M059J (cell line): ENCODE results near the gene CARM1. TPM values are rescaled to one million over a fixed set of nuclear protein-coding genes. Genes with fewer than 3 reads are reported as not detected.
"Not testable (repeated sequence)": the region's sequence is repeated elsewhere in the genome, so short reads cannot be mapped to it uniquely, and the experiment has no call there.

Experiments
- DNase-seq: peaks from one replicate; pipeline ENCODE4 v3.0.0-alpha.2; 2012; ENCODE audit warnings: low read depth
- total RNA-seq: library from RNA; depleted of rRNA; stranded (reverse); fragments of >200 nt; shearing (Covaris generic); gene quantifications from 2 replicates; pipeline ENCODE4 v1.2.3, GENCODE V29; 2014

Gene CARM1
- total RNA-seq, 1 experiment from 2014 or later, result 24.1 TPM

- DNase-seq, result no peak
These were observed 1.3 kb downstream of the CARM1 start for GRCh38 chr19:10872546-10873107.

GRCh38 chr19:10874024-10874423 lies 2.7 kb downstream of the CARM1 start:
- no peak for DNase-seq

GRCh38 chr19:10876459-10877240 lies 5.3 kb downstream of the CARM1 start:
- DNase-seq, result no peak

GRCh38 chr19:10877608-10878007 lies 6.3 kb downstream of the CARM1 start:
- not testable (repeated sequence) for DNase-seq

GRCh38 chr19:10878253-10878652 lies 6.9 kb downstream of the CARM1 start:
- no peak for DNase-seq

DNA sequence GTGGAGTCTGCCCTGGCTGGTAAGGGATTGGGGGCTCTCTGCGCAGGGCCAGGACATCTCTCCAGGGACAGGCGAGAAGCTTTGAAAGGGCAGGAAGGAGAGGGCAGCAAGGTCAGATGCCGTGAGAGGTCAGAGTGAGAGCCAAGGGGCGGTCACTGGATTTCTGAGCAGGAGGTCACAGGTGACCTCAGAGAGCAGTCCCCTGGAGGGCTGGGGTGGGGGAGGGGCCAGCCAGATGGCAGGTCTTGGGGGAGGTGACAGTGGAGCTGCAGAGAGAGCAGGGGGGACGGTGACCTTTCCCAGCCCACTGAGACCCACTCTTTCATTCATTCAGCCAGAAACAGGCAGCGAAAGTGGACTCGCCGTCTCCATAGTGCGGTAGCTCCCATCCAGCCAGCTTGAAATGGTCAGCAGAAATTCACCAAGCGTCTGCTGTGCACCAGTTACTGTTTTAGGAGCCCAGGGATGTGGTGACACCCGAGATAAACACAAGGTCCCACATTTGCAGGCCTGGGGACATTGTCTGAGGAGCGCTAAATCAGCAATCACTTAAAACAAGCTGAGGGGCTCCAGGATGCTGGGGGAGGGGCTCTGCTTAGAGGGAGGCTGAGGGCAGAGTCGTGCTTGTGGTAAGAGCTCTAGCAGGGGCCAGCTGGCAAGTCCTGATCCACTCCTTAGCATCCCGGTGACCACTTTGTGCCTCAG lies 10.2 kb downstream of the CARM1 start:
- no peak for DNase-seq

DNA sequence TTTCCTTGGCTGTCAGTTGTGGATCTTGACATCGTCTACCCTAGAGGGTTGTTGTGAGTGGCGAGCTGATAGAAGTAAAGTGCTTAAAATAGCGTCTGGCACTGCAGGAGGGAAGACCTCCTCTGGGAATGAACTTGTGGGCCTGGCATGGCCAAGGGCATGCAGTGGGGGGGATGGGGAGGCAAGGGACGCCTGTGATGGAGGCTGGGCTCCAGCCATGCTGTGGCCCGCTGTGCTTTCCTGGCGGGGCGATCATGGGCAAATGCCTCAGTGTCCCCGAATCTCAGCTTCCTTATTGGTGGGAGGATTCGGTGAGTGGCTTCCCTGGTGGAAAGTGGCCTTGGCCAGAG lies 10.7 kb downstream of the CARM1 start:
- DNase-seq, result no peak

DNA sequence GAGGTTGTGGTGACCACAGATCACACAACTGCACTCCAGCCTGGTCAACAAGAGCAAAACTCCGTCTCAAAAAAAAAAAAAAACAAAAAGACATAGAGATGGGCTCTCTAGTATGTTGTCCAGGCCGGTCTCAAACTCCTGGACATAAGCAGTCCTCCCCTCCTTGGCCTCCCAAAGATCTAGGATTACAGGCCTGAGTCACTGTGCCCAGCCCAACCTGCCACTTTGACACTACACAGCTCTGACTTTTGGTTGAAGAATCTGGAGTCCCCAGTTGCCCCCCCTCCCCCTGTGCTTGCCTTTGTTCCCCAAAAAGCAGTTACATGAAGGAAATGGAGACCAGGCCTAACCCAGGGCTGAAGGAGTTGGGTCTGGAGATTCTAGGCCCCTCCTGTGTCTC lies 12.9 kb downstream of the CARM1 start:
- peak; percentile 81 for DNase-seq

DNA sequence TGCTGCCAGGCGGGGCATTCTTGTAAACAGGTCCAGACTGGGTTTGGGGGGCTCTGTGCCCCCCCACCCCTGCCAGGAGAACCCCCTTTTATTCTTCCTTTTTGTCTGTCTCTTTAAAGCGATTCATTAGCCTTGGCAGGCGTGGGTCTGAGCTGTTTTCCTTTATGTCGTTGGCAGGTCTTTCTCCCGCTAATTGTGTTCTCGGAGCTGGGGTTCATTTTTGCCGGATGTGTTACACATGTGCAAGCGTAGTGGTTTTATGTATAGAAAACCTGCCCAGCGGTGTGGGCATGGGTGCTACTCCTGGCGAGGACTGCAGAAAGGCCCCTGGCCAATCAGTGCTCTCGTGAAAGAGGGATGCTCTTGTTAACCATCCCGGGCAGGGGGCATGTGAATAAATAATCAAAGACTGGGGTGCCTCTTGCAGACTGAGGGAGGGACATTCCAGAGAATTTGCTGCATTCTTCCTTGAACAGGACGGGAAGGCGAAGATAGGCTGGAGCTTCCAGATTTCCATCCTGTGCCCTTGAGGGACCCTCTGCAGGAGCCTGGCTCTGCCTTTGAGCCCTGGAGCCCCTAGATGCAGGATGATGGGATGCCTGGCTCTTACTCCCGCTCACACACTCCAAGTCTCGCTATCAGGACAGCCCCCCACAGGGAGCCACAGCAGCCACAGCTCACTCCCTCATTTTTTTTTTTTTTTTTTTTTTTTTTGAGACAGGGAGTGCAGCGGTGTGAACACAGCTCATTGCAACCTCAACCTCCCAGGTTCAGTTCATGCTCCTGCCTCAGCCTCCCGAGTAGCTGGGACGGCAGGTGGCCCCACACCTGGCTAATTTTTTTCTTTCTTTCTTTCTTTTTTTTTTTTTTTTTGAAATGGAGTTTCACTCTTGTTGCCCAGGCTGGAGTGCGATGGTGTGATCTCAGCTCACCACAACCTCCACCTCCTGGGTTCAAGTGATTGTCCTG lies 14.1 kb downstream of the CARM1 start:
- no peak for DNase-seq

DNA sequence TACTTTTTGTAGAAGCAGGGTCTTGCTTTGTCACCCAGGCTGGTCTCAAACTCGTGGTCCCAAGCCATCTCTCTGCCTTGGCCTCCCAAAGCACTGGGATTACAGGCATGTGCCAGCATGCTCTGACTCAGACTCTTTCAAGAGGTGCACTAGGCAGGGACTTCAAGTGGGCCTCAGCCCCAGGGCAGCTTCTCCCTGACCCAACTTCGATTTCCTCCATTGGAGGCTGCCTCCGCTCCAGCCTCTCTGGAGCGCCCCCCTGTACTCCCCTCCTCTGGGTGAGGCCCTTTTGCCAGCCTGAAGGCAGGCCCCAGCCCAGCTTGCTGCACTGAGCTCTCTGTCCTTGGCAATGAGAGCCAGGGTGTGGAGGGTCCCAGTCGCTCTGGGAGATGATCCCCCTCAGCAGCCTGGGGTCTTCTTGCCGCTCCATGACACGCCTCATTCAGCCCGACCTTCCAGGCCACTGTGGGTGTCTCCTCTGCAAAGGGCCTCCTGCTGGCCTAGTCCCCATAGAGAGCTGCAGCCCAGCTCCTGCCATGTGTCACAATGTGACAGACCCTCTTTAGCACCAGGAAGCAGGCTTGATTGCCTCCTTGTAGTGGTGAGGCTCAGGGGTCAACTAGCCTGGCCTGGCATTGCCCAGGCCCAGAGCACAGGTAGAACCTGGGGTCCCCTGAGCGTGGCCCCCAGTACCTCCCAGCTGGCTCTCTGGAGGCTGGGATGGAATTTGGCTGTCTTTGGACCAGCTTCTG lies 16.4 kb downstream of the CARM1 start:
- DNase-seq, result no peak

DNA sequence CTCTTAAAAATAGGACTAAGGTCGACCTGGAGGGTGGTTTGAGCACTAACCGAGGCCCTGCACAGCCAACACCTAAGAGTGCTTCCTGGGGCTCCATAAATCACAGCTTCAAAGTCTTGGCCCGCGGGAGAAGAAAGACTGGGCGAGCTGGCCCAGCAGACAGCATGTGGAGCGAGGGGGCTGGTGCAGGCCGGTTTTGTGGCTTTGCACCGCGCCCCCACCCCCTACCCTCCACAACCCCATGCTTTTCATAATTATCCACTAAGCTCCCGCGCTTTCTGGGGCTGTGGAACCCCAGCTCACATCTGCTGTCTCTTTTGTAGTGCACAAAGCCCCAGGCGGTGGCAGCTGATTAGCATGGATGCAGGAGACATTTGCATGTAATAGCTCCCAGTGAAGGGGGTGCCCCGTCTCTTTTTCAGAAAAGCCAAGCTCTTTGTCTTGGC lies 17.1 kb downstream of the CARM1 start:
- no peak for DNase-seq

DNA sequence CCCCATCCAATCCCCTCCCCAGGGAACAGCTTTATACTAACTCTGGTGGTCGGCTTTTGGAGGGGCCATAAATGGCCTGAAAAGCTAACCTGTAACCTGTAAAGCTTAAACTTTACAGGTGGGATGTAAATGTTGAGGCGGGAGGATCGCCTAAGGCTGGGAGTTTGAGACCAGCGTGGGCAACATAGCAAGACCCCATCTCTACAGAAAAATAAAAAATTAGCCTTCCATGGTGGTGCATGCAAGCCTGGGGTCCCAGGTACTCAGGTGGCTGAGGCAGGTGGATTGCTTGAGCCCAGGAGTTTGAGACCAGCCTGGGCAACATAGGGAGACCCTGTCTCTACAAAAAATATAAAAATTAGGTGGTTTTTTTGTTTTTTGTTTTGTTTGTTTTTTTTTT lies 18.5 kb downstream of the CARM1 start:
- no peak for DNase-seq

DNA sequence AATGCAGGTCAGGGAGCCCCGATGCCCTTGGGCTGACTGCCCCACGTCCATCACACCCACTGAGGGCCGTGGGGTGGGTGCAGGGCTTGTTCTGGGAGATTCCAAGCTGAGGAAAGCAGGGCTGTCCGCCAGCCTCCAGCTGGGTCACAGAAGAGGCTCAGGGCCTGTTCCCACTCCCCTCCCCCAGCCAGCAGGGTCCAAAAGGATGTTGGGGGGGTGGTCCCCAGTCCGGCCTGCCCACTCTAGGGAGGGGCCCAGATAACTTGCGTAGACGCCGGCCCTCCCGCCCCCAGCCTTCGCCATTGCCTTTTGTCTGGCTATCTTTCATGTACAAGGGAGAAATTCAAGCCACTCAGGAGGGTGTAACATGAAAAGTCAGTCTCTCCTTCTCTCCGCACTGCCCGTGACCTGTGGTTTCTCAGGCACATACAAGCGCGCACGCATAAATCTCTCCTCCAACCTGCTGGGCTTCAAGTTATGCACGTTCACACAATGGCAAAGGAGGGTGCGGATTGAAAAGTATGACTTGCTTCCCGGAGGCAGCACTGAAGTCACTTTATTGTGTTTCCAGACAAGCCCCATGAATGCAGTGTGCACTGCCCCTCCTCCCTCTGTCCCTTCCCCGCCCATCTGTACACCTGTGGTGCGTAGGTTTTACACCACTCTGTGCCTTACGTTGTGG lies 20.2 kb downstream of the CARM1 start:
- no peak for DNase-seq

- DNase-seq, result no peak
These were observed 20.9 kb downstream of the CARM1 start for GRCh38 chr19:10892256-10892655.

DNA sequence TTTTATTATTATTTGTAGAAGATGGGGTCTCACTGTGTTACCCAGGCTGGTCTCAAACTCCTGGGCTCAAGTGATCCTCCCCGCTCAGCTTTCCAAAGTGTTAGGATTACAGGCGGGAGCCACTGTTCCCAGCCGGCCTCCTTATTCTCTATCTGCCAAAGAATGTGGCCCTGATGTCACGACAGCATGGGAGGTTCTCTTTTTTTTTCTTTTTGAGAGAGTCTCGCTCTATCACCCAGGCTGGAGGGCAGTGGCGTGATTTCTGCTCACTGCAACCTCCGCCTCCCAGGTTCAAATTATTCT lies 23.5 kb downstream of the CARM1 start:
- DNase-seq, result no peak

- DNase-seq, result no peak
These were observed 24.0 kb downstream of the CARM1 start for GRCh38 chr19:10895363-10895762.

DNA sequence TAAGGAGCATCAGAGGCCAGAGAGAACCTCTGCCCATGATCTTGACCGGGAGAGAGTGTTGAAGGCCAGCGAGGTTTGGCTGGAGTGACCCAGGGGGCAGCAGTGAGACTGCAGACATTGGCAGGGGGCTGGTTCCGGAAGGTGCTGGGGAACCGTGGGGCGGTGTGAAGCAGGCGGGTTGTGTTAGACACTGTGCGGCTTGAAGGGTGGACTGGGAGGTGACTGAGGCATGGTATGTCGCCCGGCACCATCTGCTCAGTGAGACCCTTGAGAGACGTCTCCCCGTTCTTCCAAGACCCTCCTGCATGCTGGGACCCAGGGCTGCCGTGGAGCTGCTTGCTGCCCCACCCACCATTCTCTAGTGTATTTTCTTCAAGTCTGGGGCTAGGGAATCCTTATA lies 24.6 kb downstream of the CARM1 start:
- no peak for DNase-seq

DNA sequence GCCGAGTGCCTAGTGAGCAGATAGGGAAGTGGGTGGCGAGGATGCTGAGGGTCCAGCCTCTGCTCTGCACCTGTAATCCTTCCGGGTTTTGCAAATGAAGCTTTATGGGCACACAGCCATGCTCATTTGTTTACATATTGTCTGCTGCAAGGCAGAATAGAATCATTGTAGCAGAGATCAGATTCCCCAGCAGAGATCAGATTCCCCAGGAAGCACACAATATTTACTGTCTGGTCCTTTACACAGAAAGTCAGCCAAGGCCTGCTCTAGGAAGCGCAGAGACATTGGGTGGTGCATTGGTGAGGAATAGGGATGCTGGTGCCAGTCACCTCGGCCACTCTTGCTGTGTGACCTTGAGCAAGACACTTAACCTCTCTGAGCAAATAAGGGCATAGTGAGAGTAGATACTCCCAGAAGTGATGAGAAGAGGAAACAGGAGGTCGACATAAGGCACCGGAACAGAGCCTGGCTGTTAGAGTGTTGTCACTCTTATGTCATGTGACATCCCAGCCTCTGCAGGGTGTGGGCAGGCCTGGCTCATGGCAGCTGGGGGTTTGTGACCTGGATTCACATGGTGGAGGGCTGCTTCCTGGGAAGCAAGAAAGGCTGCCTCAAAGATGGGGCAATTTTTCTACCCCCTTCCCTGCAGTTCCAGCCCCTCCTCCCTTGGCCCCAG lies 25.6 kb downstream of the CARM1 start:
- DNase-seq, result no peak

DNA sequence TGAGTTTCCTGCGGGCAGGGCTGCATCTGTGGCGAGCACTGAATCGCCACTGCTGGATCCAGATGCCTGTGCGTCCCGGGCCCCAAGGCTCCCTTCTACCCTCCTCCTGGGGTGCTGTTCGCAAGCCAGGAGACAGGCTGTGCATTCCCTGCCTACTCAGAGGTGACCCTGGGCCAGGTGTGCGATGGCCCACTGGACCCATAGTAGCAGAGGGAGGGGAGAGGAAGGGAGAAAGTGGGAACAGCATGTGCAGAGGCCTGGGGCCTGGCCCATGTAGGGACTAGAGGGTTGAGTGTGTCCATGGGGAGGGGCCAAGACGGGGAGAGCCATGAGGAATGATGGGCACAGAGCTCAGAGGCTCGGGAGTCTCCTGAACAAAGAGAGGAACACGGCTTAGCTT lies 27.3 kb downstream of the CARM1 start:
- no peak for DNase-seq

- peak; percentile 85 for DNase-seq
These were observed 27.8 kb downstream of the CARM1 start for GRCh38 chr19:10899151-10899653.
